GM10248 (cell line): Measurements from ENCODE around the gene LAMA4.

Experiments used
- CTCF ChIA-PET: fragments of 300-600 bp; sonication (Branson Sonifier 250); formaldehyde crosslinking; extraction: SDS; loops from one replicate; lab custom pipeline; 2021; ENCODE audit warnings: antibody characterized with exemption; lab: Yijun Ruan, JAX
- POLR2A ChIA-PET: fragments of 350-650 bp; sonication (Branson Sonifier 250); formaldehyde crosslinking; extraction: SDS; loops from one replicate; lab custom pipeline; 2020; ENCODE audit warnings: antibody characterized with exemption; lab: Yijun Ruan, JAX
- DNase-seq: peaks from one replicate; pipeline ENCODE4 v3.0.0; 2012; ENCODE audit errors: extremely low spot score
- CTCF ChIP-seq: IDR thresholded peaks from 2 replicates; pipeline ENCODE4 v1.5.1; 2012; ENCODE audit warnings: mild to moderate bottlenecking, low read depth; ENCODE audit errors: extremely low read depth, missing control alignments, control extremely low read depth

Gene LAMA4

GRCh38 chr6:112189494-112189893, 64.9 kb downstream of the LAMA4 start:
- CTCF ChIA-PET = interaction anchor here (0.7 to 2.9 kb wide), 3 partner anchors 10 to 122 kb away, joined by 3 to 19 read pairs (median 3); no protein-coding TSS in a partner anchor
- TF ChIP-seq CTCF = no peak
- DNase-seq = no peak
- POLR2A ChIA-PET = no interaction called here

GRCh38 chr6:112188906-112189305, 65.5 kb downstream of the LAMA4 start:
- TF ChIP-seq CTCF = no peak
- POLR2A ChIA-PET = no interaction called here
- CTCF ChIA-PET = interaction anchor here (1.0 to 2.9 kb wide), 3 partner anchors 9 to 133 kb away, joined by 3 to 19 read pairs (median 3); no protein-coding TSS in a partner anchor
- no peak for DNase-seq

GRCh38 chr6:112187736-112188135, 66.6 kb downstream of the LAMA4 start:
- no peak for DNase-seq
- no peak for TF ChIP-seq CTCF
- CTCF ChIA-PET = interaction anchor here (1.6 to 2.9 kb wide), 3 partner anchors 8 to 134 kb away, joined by 3 to 19 read pairs (median 9); no protein-coding TSS in a partner anchor
- POLR2A ChIA-PET = no interaction called here

GRCh38 chr6:112184951-112185350, 69.4 kb downstream of the LAMA4 start:
- CTCF ChIA-PET = interaction anchor here (1.9 kb wide), 1 partner anchor 22 kb away, joined by 8 read pairs; no protein-coding TSS in a partner anchor
- TF ChIP-seq CTCF = no peak
- POLR2A ChIA-PET = no interaction called here
- no peak for DNase-seq

- DNase-seq = no peak
- CTCF ChIA-PET = interaction anchor here (1.0 to 7.6 kb wide), 6 partner anchors 10 to 131 kb away, joined by 3 to 127 read pairs (median 4); no protein-coding TSS in a partner anchor
- TF ChIP-seq CTCF = no peak
These were observed 71.1 kb downstream of the LAMA4 start for GRCh38 chr6:112183271-112183671.

DNA sequence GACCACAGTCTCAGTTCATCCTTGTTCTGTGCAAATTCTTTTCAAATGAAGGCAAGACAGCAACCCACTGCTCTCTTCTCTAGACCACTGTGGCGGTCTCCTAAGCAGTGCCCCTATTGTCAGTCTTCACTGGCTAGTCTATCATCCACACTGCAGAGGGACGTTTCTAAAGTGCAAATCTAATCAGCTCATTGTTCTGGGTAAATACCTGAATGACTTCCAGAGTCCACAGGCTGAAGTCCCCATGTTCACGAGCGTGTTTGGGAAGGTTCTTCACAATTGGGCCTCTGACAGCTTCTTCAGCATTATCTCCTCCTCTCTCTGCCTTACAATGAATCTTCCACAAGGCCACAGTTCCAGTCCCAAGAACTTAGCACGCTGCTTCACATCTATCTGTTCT, 73.2 kb downstream of the LAMA4 start:
- POLR2A ChIA-PET = no interaction called here
- DNase-seq = no peak
- CTCF ChIA-PET = interaction anchor here (0.9 to 7.6 kb wide), 17 partner anchors 11 to 1740 kb away, joined by 3 to 127 read pairs (median 6); no protein-coding TSS in a partner anchor
- no peak for TF ChIP-seq CTCF

More at GRCh38 chr6:112183271-112183671, 71.1 kb downstream of the LAMA4 start:
- POLR2A ChIA-PET = no interaction called here
